Suprapubic skin (tissue), 4 donors: Measurements from ENCODE around the gene FBRSL1.

Experiments
- POLR2A ChIP-seq, 2 donors: fragments of 450-650 bp; IDR thresholded peaks; one replicate each; pipeline ENCODE4 v1.6.1; 2017; ENCODE audit warnings: antibody characterized with exemption in 2 of 2, mild to moderate bottlenecking in 2 of 2, moderate library complexity in 2 of 2
- POLR2AphosphoS5 ChIP-seq, 3 donors: sonication (generic); formaldehyde crosslinking; IDR thresholded peaks; one replicate each; pipeline ENCODE4 v1.6.1; 2017; ENCODE audit warnings: antibody characterized with exemption in 3 of 3
- TF ChIP-seq, protein P1 (sequence below), 2 donors: fragments of 200-600 bp in 1 of 2; fragments of 450-650 bp in 1 of 2; sonication (generic) in 1 of 2; IDR thresholded peaks; one replicate each; pipeline ENCODE4 v1.5.1; 2016 to 2019; ENCODE audit warnings: antibody characterized with exemption in 2 of 2, mild to moderate bottlenecking in 1 of 2, moderate library complexity in 1 of 2

DNA sequence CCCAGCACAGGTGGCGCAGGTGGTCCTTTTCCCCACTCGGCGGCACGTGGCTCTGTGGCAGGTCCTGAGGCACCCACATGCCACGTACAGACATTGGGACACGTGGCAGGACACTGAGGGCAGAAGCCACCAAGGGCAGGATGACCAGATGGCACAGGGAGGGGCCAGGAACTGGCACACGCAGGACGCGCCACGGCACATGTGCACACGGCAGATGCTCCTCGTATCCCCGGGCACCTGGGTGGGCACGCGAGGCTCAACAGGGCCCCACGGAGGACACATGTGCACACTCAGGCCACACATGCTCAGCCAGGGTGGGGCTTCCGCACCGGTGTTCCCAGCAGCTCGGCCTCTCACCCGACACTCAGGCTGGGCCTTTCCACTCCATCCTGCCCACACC, 52.0 kb downstream of the FBRSL1 start:
- TF ChIP-seq, protein P1, sequence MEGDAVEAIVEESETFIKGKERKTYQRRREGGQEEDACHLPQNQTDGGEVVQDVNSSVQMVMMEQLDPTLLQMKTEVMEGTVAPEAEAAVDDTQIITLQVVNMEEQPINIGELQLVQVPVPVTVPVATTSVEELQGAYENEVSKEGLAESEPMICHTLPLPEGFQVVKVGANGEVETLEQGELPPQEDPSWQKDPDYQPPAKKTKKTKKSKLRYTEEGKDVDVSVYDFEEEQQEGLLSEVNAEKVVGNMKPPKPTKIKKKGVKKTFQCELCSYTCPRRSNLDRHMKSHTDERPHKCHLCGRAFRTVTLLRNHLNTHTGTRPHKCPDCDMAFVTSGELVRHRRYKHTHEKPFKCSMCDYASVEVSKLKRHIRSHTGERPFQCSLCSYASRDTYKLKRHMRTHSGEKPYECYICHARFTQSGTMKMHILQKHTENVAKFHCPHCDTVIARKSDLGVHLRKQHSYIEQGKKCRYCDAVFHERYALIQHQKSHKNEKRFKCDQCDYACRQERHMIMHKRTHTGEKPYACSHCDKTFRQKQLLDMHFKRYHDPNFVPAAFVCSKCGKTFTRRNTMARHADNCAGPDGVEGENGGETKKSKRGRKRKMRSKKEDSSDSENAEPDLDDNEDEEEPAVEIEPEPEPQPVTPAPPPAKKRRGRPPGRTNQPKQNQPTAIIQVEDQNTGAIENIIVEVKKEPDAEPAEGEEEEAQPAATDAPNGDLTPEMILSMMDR (IDR thresholded peaks at IDR 0.05) = no peak
- TF ChIP-seq POLR2AphosphoS5 (IDR thresholded peaks at IDR 0.05) = no peak
- TF ChIP-seq POLR2A (IDR thresholded peaks at IDR 0.05) = no peak
